Activated CD4-positive, alpha-beta T cell treated with anti-CD3 and anti-CD28 coated beads for 24 hours (primary cell): ENCODE data around the gene ZBTB26.
"Not testable (repeated sequence)": the region's sequence is repeated elsewhere in the genome, so short reads cannot be mapped to it uniquely, and the experiment has no call there.

Experiments used
- DNase-seq, 2 donors: peaks; one replicate each; pipeline ENCODE4 v3.0.0-alpha.2; 2020; ENCODE audit warnings: low read depth in 2 of 2

ZBTB26 gene

GRCh38 chr9:122929796-122930354 is 1.4 kb downstream of the ZBTB26 start:
- DNase-seq, result no peak

- no peak for DNase-seq
Observed at GRCh38 chr9:122923947-122924346, 7.4 kb downstream of the ZBTB26 start.

- DNase-seq, result no peak
Observed at GRCh38 chr9:122922713-122923112, 8.6 kb downstream of the ZBTB26 start.

GRCh38 chr9:122918310-122918709 is 13.0 kb downstream of the ZBTB26 start:
- DNase-seq, result no peak

- DNase-seq, result peak in 1 of 2 donors; percentile 43
Observed at GRCh38 chr9:122912964-122913673, 18.2 kb downstream of the ZBTB26 start, which contains the start of gene ZBTB6. Gene ZBTB6, minus strand, starts transcription at chr9:122913323. Its CDS starts 1,251 bp downstream, at chr9:122912072.

GRCh38 chr9:122912671-122912963 is 18.7 kb downstream of the ZBTB26 start:
- no peak for DNase-seq

- DNase-seq, result not testable (repeated sequence)
Observed at GRCh38 chr9:122906122-122906521, 25.2 kb downstream of the ZBTB26 start.

- DNase-seq, result peak; percentile 90 to 93
Observed at GRCh38 chr9:122904823-122905710, 26.2 kb downstream of the ZBTB26 start, which contains the start of gene RC3H2. Gene RC3H2, minus strand, starts transcription at chr9:122905359. Its CDS starts 7,850 bp downstream, at chr9:122897509.

GRCh38 chr9:122904466-122904822 is 26.9 kb downstream of the ZBTB26 start:
- no peak for DNase-seq

- no peak for DNase-seq
Observed at GRCh38 chr9:122900791-122901190, 30.5 kb downstream of the ZBTB26 start.

GRCh38 chr9:122897969-122898368 is 33.3 kb downstream of the ZBTB26 start:
- DNase-seq, result no peak

GRCh38 chr9:122888480-122888879 is 42.8 kb downstream of the ZBTB26 start:
- DNase-seq, result no peak

GRCh38 chr9:122883125-122883524 is 48.2 kb downstream of the ZBTB26 start:
- no peak for DNase-seq

GRCh38 chr9:122879443-122879842 is 51.9 kb downstream of the ZBTB26 start:
- no peak for DNase-seq

GRCh38 chr9:122875523-122875922 is 55.8 kb downstream of the ZBTB26 start:
- no peak for DNase-seq

GRCh38 chr9:122867276-122867675 is 64.0 kb downstream of the ZBTB26 start:
- DNase-seq, result not testable (repeated sequence)

- DNase-seq, result no peak
Observed at GRCh38 chr9:122866079-122866478, 65.2 kb downstream of the ZBTB26 start.
